ENCODE measurements around the gene ARHGAP32. TPM values are rescaled to one million over a fixed set of nuclear protein-coding genes. Genes with fewer than 3 reads are reported as not detected.

ARHGAP32 gene
- polyA plus RNA-seq, 1 of the 3 experiments (the other 2 are of a cell fraction): 4.8 TPM

GRCh38 chr11:129214710-129215295 lies 22.7 kb upstream of the ARHGAP32 start:
- H4K20me1 ChIP-seq (ENCODE audit: insufficient read depth): 0 out of 2 replicates have a peak, but pooled peaks cover 3% of the 10 kb centered on the region
- no peak for TF ChIP-seq RXRA (IDR thresholded peaks at IDR 0.05; ENCODE audit: borderline replicate concordance, low read depth)
- TF ChIP-seq CHD2 (IDR thresholded peaks at IDR 0.05; ENCODE audit: low read length, partially characterized antibody): no peak
- no peak for TF ChIP-seq USF2 (IDR thresholded peaks at IDR 0.05; ENCODE audit: borderline replicate concordance, low read depth, low read length)
- no peak for TF ChIP-seq POLR2AphosphoS5 (IDR thresholded peaks at IDR 0.05; ENCODE audit: low read depth, low read length)
- TF ChIP-seq ELF1 (IDR thresholded peaks at IDR 0.05): no peak
- TF ChIP-seq RCOR1 (IDR thresholded peaks at IDR 0.05; ENCODE audit: low read length): no peak
- TF ChIP-seq MEF2A (IDR thresholded peaks at IDR 0.05; ENCODE audit: borderline replicate concordance, low read depth): no peak
- TF ChIP-seq REST (IDR thresholded peaks at IDR 0.05; ENCODE audit: low read depth, low read length): no peak
- TF ChIP-seq JUND (IDR thresholded peaks at IDR 0.05): no peak
- TF ChIP-seq RFX5 (IDR thresholded peaks at IDR 0.05; ENCODE audit: low read length): no peak
- TF ChIP-seq EP300 (IDR thresholded peaks at IDR 0.05; ENCODE audit: borderline replicate concordance in 1 of 2, low read depth in 1 of 2, low read length in 1 of 2): no peak
- no peak overlapping the region for H3K9ac ChIP-seq
- H2AFZ ChIP-seq (ENCODE audit: low read depth): no peak overlapping the region
- no peak overlapping the region for H3K4me2 ChIP-seq
- 97% methylated on average over 6 of the region's 6 CpGs for WGBS (ENCODE audit: low lambda C conversion rate)
- no peak for DNase-seq
- H3K27me3 ChIP-seq (ENCODE audit: insufficient read depth): no peaks in the 10 kb centered on the region
- H3K9me3 ChIP-seq: no peaks in the 10 kb centered on the region
- CTCF ChIA-PET: no interaction called here
- H3K79me2 ChIP-seq (ENCODE audit: insufficient read depth): peaks cover 18% of the 10 kb centered on the region
- no peaks in the 10 kb centered on the region for H3K9me2 ChIP-seq
- H3K4me3 ChIP-seq (ENCODE audit: low read depth in 2 of 2, low read length in 1 of 2): no peak overlapping the region
- H3F3A ChIP-seq (replicated peaks; ENCODE audit: insufficient read depth): no peaks in the 10 kb centered on the region
- no peak overlapping the region for H3K27ac ChIP-seq (ENCODE audit: low read depth in 2 of 2, low read length in 1 of 2)
- POLR2A ChIA-PET: no interaction called here
- no peaks in the 10 kb centered on the region for H3K36me3 ChIP-seq (replicated peaks in 1 of 2; ENCODE audit: control insufficient read depth in 1 of 2, insufficient read depth in 2 of 2, low read length in 1 of 2)
- peaks cover 0 to 4% of the 10 kb centered on the region in 2 experiments; a peak in 3 of 4 replicates for H3K4me1 ChIP-seq (ENCODE audit: control insufficient read depth in 1 of 2, insufficient read depth in 2 of 2, low read depth in 1 of 2, low read length in 1 of 2)

GRCh38 chr11:129213261-129213660 lies 21.1 kb upstream of the ARHGAP32 start:
- POLR2A ChIA-PET: no interaction called here
- WGBS (ENCODE audit: low lambda C conversion rate): 95% methylated on average over 3 of the region's 3 CpGs
- peaks cover 23% of the 10 kb centered on the region for H3K79me2 ChIP-seq (ENCODE audit: insufficient read depth)
- TF ChIP-seq MXI1 (IDR thresholded peaks at IDR 0.05; ENCODE audit: low read depth, low read length) (no peak), USF1 (IDR thresholded peaks at IDR 0.05; ENCODE audit: borderline replicate concordance, low read depth) (no peak), RXRA (IDR thresholded peaks at IDR 0.05; ENCODE audit: borderline replicate concordance, low read depth) (no peak), FOXJ3 (CRISPR knock-in tag; IDR thresholded peaks at IDR 0.05) (no peak), CHD2 (IDR thresholded peaks at IDR 0.05; ENCODE audit: low read length, partially characterized antibody) (no peak), RFX5 (IDR thresholded peaks at IDR 0.05; ENCODE audit: low read length) (no peak), RAD21 (IDR thresholded peaks at IDR 0.05; ENCODE audit: low read length) (no peak), NRF1 (IDR thresholded peaks at IDR 0.05; ENCODE audit: low read depth, low read length) (no peak), USF2 (IDR thresholded peaks at IDR 0.05; ENCODE audit: borderline replicate concordance, low read depth, low read length) (no peak), EP300 (IDR thresholded peaks at IDR 0.05; ENCODE audit: borderline replicate concordance in 1 of 2, low read depth in 1 of 2, low read length in 1 of 2) (no peak), REST (IDR thresholded peaks at IDR 0.05; ENCODE audit: low read depth, low read length) (no peak), ELF1 (IDR thresholded peaks at IDR 0.05) (no peak)

More at GRCh38 chr11:129213261-129213660, 21.1 kb upstream of the ARHGAP32 start:
- H3K9me3 ChIP-seq: no peaks in the 10 kb centered on the region
- H3K27ac ChIP-seq (ENCODE audit: low read depth in 2 of 2, low read length in 1 of 2): no peak overlapping the region
- H3K4me1 ChIP-seq (ENCODE audit: control insufficient read depth in 1 of 2, insufficient read depth in 2 of 2, low read depth in 1 of 2, low read length in 1 of 2): peaks cover 0 to 8% of the 10 kb centered on the region in 2 experiments; a peak in 2 of 4 replicates
- CTCF ChIA-PET: no interaction called here
- no peaks in the 10 kb centered on the region for H3K27me3 ChIP-seq (ENCODE audit: insufficient read depth)
- no peak overlapping the region for H3K9ac ChIP-seq
- H3K36me3 ChIP-seq (replicated peaks in 1 of 2; ENCODE audit: control insufficient read depth in 1 of 2, insufficient read depth in 2 of 2, low read length in 1 of 2): no peaks in the 10 kb centered on the region
- H3K4me2 ChIP-seq: no peak overlapping the region
- H2AFZ ChIP-seq (ENCODE audit: low read depth): no peak overlapping the region
- no peaks in the 10 kb centered on the region for H3K9me2 ChIP-seq
- no peak overlapping the region for H3K4me3 ChIP-seq (ENCODE audit: low read depth in 2 of 2, low read length in 1 of 2)
- H4K20me1 ChIP-seq (ENCODE audit: insufficient read depth): 0 out of 2 replicates have a peak, but pooled peaks cover 3% of the 10 kb centered on the region
- H3F3A ChIP-seq (replicated peaks; ENCODE audit: insufficient read depth): no peaks in the 10 kb centered on the region
- no peak for DNase-seq
